ENCODE results near the gene ADAMTS10. TPM values are rescaled to one million over a fixed set of nuclear protein-coding genes. Genes with fewer than 3 reads are reported as not detected.

The ADAMTS10 gene
- total and polyA plus RNA-seq, 10 of the 15 experiments (the other 5 are each of a cell fraction or from before 2014, with no cell fraction given) = 0.01 to 2.5 (median 0.42) TPM; not detected in 3

GRCh38 chr19:8631425-8631819 lies 20.9 kb upstream of the ADAMTS10 start (continued):
- TF ChIP-seq MXI1 (IDR thresholded peaks at IDR 0.05; ENCODE audit: low read depth, low read length) = no peak
- TF ChIP-seq JUND (IDR thresholded peaks at IDR 0.05; ENCODE audit: low read depth, low read length) = no peak
- no peak for TF ChIP-seq MEF2A (IDR thresholded peaks at IDR 0.05; ENCODE audit: insufficient read depth, low read depth, low read length)
- TF ChIP-seq POU2F2 (IDR thresholded peaks at IDR 0.05; ENCODE audit: borderline replicate concordance, low read depth, low read length) = no peak
- TF ChIP-seq ATF2 (IDR thresholded peaks at IDR 0.05; ENCODE audit: low read length) = no peak
- TF ChIP-seq KDM1A (IDR thresholded peaks at IDR 0.05; ENCODE audit: borderline replicate concordance) = no peak
- TF ChIP-seq CREM (IDR thresholded peaks at IDR 0.05; ENCODE audit: low read depth) = no peak
- TF ChIP-seq CHD1 (IDR thresholded peaks at IDR 0.05; ENCODE audit: low read depth, low read length) = no peak

- FAIRE-seq = no peak
- Histone ChIP-seq H2AFZ (ENCODE audit: control insufficient read depth, low read depth, low read length) (no peak overlapping the region), H3K27ac (ENCODE audit: control insufficient read depth, insufficient read depth) (no peak overlapping the region), H3K79me2 (ENCODE audit: control insufficient read depth, insufficient read depth, low read length) (no peaks in the 10 kb centered on the region), H3K4me2 (ENCODE audit: control insufficient read depth, insufficient read depth) (no peak overlapping the region), H3K27me3 (replicated peaks in 1 of 2; ENCODE audit: control insufficient read depth in 2 of 2, insufficient read depth in 2 of 2, low read length in 1 of 2) (no peaks in the 10 kb centered on the region), H3K4me3 (no peak overlapping the region), H3K4me1 (ENCODE audit: control insufficient read depth, insufficient read depth, low read length) (no peaks in the 10 kb centered on the region), H4K20me1 (ENCODE audit: control insufficient read depth, insufficient read depth) (no peaks in the 10 kb centered on the region), H3K36me3 (ENCODE audit: control insufficient read depth in 2 of 2, insufficient read depth in 2 of 2, low read length in 1 of 2) (no peaks in the 10 kb centered on the region), H3K9me3 (replicated peaks; ENCODE audit: control insufficient read depth, insufficient read depth, low read length) (no peaks in the 10 kb centered on the region; the same call in 2 of the 3 replicates), H3K9ac (ENCODE audit: control insufficient read depth, insufficient read depth, low read length) (no peak overlapping the region)
- ATAC-seq = no peak
- SMC1A ChIA-PET (ENCODE audit: uncharacterized antibody, unreplicated experiment) = no interaction called here
- intact Hi-C loops (cut with micrococcal nuclease; ENCODE audit: unreplicated experiment) = no loop called here
- BruUV-seq (replicated peaks) = no TSS peak
- CTCF ChIA-PET = interaction anchor here (0.6 to 1.1 kb wide), 2 partner anchors 13 to 14 kb away, joined by 4 read pairs; no protein-coding TSS in a partner anchor
- no peak for DNase-seq (ENCODE audit: low read depth, low spot score)
- TF ChIP-seq PAX8 (IDR thresholded peaks at IDR 0.05) (no peak), JUNB (IDR thresholded peaks at IDR 0.05) (no peak), POLR2AphosphoS2 (IDR thresholded peaks at IDR 0.05; ENCODE audit: low read depth, low read length) (no peak), RELB (IDR thresholded peaks at IDR 0.05; ENCODE audit: low read depth) (no peak), TCF7 (IDR thresholded peaks at IDR 0.05; ENCODE audit: borderline replicate concordance) (no peak)
- POLR2A ChIA-PET = no interaction called here
- RAD21 ChIA-PET (ENCODE audit: unreplicated experiment) = no interaction called here
- in situ Hi-C loops (cut with MboI) = no loop called here
- 17% methylated on average over 6 of the region's 6 CpGs for WGBS (ENCODE audit: insufficient coverage, insufficient replicate concordance, low lambda C conversion rate, missing lambda C conversion rate)
These were observed 20.4 kb upstream of the ADAMTS10 start for GRCh38 chr19:8630796-8631424.
